Liver (tissue), 3 donors: Measurements from ENCODE around the gene SELENOO.

ENCODE experiments used
- EGR1 ChIP-seq, 2 donors: IDR thresholded peaks; 2 replicates each; pipeline ENCODE4 v1.6.1; 2016 to 2018; ENCODE audit warnings: antibody characterized with exemption in 2 of 2, low read depth in 2 of 2
- FOXA2 ChIP-seq: IDR thresholded peaks from 2 replicates; pipeline ENCODE4 v1.6.1; 2016; ENCODE audit warnings: antibody characterized with exemption
- GABPA ChIP-seq, 2 donors: IDR thresholded peaks in 1 of 2; conservative IDR thresholded peaks in 1 of 2; 2 replicates each; pipeline ENCODE4 v1.6.1; 2016; ENCODE audit warnings: antibody characterized with exemption in 2 of 2, mild to moderate bottlenecking in 1 of 2, moderate library complexity in 1 of 2
- HNF4A ChIP-seq, 2 donors: conservative IDR thresholded peaks; 2 replicates each; pipeline ENCODE4 v1.6.1; 2016; ENCODE audit warnings: antibody characterized with exemption in 2 of 2, mild to moderate bottlenecking in 2 of 2
- JUND ChIP-seq, 2 donors: IDR thresholded peaks; 2 replicates each; pipeline ENCODE4 v1.6.1; 2016; ENCODE audit warnings: antibody characterized with exemption in 2 of 2
- RAD21 ChIP-seq, 2 donors: IDR thresholded peaks; 2 replicates each; pipeline ENCODE4 v1.6.1; 2016; ENCODE audit warnings: antibody characterized with exemption in 2 of 2, mild to moderate bottlenecking in 2 of 2
- RXRA ChIP-seq, 2 donors: IDR thresholded peaks; 2 replicates each; pipeline ENCODE4 v1.6.1; 2017 to 2018; ENCODE audit warnings: antibody characterized with exemption in 2 of 2, mild to moderate bottlenecking in 1 of 2
- SP1 ChIP-seq: IDR thresholded peaks from 2 replicates; pipeline ENCODE4 v1.6.1; 2018; ENCODE audit warnings: antibody characterized with exemption, mild to moderate bottlenecking
- TAF1 ChIP-seq: conservative IDR thresholded peaks from 2 replicates; pipeline ENCODE4 v1.6.1; 2016; ENCODE audit warnings: antibody characterized with exemption, mild to moderate bottlenecking
- YY1 ChIP-seq: IDR thresholded peaks from 2 replicates; pipeline ENCODE4 v1.6.1; 2016; ENCODE audit warnings: antibody characterized with exemption, mild to moderate bottlenecking
- TF ChIP-seq, protein P1 (sequence below): fragments of 150-350 bp; IDR thresholded peaks from 2 replicates; pipeline ENCODE4 v1.5.1; 2017; ENCODE audit warnings: improper control_type of control experiment, low read depth, low read length; ENCODE audit not compliant: missing input control
- TF ChIP-seq, protein P2 (sequence below): IDR thresholded peaks from 2 replicates; pipeline ENCODE4 v1.6.1; 2016; ENCODE audit warnings: antibody characterized with exemption
- TF ChIP-seq, protein P3 (sequence below): IDR thresholded peaks from 2 replicates; pipeline ENCODE4 v1.6.1; 2016; ENCODE audit warnings: antibody characterized with exemption, mild to moderate bottlenecking
- TF ChIP-seq, protein P4 (sequence below): IDR thresholded peaks from 2 replicates; pipeline ENCODE4 v1.6.1; 2016; ENCODE audit warnings: antibody characterized with exemption
- donor health status: healthy.
- donor health status: healthy.

DNA sequence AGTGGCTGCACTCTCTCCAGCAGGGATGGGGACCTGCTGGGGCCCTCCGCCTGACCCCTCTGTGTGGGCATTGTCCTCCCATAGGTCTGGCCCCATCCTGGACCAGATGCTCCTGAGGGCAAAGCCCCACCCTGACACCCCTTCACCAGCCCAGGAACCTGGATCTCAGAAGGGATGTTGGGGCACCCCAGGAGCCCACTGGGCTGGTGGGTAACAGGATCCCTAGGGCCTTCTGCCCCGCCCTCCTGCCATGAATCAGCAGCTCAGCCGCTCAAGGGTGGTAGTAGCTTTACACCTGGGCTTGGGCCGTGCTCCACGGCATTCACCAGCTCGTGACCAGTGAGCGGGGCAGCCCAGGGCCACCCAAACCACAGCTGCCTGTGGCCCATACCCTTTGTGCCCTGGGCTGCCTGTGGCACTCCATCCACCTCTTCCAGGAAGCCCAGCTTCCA lies 61.7 kb downstream of the SELENOO start:
- TF ChIP-seq, protein P1, sequence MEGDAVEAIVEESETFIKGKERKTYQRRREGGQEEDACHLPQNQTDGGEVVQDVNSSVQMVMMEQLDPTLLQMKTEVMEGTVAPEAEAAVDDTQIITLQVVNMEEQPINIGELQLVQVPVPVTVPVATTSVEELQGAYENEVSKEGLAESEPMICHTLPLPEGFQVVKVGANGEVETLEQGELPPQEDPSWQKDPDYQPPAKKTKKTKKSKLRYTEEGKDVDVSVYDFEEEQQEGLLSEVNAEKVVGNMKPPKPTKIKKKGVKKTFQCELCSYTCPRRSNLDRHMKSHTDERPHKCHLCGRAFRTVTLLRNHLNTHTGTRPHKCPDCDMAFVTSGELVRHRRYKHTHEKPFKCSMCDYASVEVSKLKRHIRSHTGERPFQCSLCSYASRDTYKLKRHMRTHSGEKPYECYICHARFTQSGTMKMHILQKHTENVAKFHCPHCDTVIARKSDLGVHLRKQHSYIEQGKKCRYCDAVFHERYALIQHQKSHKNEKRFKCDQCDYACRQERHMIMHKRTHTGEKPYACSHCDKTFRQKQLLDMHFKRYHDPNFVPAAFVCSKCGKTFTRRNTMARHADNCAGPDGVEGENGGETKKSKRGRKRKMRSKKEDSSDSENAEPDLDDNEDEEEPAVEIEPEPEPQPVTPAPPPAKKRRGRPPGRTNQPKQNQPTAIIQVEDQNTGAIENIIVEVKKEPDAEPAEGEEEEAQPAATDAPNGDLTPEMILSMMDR, result no peak
- TF ChIP-seq TAF1, result no peak
- no peak for TF ChIP-seq EGR1 (IDR thresholded peaks at IDR 0.05; ENCODE audit: low read depth in 2 of 2)
- TF ChIP-seq SP1, result no peak
- TF ChIP-seq FOXA2, result no peak
- no peak for TF ChIP-seq JUND (IDR thresholded peaks at IDR 0.05)
- TF ChIP-seq RAD21 (IDR thresholded peaks at IDR 0.05), result no peak
- TF ChIP-seq, protein P2, sequence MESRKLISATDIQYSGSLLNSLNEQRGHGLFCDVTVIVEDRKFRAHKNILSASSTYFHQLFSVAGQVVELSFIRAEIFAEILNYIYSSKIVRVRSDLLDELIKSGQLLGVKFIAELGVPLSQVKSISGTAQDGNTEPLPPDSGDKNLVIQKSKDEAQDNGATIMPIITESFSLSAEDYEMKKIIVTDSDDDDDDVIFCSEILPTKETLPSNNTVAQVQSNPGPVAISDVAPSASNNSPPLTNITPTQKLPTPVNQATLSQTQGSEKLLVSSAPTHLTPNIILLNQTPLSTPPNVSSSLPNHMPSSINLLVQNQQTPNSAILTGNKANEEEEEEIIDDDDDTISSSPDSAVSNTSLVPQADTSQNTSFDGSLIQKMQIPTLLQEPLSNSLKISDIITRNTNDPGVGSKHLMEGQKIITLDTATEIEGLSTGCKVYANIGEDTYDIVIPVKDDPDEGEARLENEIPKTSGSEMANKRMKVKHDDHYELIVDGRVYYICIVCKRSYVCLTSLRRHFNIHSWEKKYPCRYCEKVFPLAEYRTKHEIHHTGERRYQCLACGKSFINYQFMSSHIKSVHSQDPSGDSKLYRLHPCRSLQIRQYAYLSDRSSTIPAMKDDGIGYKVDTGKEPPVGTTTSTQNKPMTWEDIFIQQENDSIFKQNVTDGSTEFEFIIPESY, result no peak
- TF ChIP-seq GABPA (IDR thresholded peaks at IDR 0.05 in 1 of 2, conservative IDR thresholded peaks at IDR 0.05 in 1 of 2), result no peak
- TF ChIP-seq, protein P3, sequence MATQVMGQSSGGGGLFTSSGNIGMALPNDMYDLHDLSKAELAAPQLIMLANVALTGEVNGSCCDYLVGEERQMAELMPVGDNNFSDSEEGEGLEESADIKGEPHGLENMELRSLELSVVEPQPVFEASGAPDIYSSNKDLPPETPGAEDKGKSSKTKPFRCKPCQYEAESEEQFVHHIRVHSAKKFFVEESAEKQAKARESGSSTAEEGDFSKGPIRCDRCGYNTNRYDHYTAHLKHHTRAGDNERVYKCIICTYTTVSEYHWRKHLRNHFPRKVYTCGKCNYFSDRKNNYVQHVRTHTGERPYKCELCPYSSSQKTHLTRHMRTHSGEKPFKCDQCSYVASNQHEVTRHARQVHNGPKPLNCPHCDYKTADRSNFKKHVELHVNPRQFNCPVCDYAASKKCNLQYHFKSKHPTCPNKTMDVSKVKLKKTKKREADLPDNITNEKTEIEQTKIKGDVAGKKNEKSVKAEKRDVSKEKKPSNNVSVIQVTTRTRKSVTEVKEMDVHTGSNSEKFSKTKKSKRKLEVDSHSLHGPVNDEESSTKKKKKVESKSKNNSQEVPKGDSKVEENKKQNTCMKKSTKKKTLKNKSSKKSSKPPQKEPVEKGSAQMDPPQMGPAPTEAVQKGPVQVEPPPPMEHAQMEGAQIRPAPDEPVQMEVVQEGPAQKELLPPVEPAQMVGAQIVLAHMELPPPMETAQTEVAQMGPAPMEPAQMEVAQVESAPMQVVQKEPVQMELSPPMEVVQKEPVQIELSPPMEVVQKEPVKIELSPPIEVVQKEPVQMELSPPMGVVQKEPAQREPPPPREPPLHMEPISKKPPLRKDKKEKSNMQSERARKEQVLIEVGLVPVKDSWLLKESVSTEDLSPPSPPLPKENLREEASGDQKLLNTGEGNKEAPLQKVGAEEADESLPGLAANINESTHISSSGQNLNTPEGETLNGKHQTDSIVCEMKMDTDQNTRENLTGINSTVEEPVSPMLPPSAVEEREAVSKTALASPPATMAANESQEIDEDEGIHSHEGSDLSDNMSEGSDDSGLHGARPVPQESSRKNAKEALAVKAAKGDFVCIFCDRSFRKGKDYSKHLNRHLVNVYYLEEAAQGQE, result no peak
- TF ChIP-seq, protein P4, sequence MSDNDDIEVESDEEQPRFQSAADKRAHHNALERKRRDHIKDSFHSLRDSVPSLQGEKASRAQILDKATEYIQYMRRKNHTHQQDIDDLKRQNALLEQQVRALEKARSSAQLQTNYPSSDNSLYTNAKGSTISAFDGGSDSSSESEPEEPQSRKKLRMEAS, result no peak
- TF ChIP-seq YY1, result no peak
- no peak for TF ChIP-seq HNF4A (conservative IDR thresholded peaks at IDR 0.05)
- no peak for TF ChIP-seq RXRA (IDR thresholded peaks at IDR 0.05)
